ENCODE results near the gene NANOG. TPM values are rescaled to one million over a fixed set of nuclear protein-coding genes. Genes with fewer than 3 reads are reported as not detected.
"Not testable (repeated sequence)": the region's sequence is repeated elsewhere in the genome, so short reads cannot be mapped to it uniquely, and the experiment has no call there.

NANOG gene
- total RNA-seq, 1 donor from 2014 or later = not detected

DNA sequence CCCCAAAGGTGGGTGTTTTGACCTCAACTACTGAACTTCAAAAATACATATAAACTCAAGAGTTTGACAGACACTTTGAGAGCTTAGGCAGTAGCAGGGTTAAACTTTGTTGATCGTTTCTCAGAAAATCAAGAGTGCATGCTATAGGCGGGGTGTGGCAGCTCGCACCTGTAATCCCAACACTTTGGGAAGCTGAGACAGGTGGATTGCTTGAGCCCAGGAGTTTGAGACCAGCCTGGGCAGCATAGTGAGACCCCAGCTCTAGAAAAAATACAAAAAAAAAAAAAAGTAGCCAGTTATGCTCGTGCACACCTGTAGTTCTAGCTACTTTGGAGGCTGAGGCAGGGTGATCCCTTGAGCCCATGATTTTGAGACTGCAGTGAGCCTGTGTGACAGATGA lies 12.3 kb downstream of the NANOG start:
- no peak for DNase-seq (ENCODE audit: low read depth)

DNA sequence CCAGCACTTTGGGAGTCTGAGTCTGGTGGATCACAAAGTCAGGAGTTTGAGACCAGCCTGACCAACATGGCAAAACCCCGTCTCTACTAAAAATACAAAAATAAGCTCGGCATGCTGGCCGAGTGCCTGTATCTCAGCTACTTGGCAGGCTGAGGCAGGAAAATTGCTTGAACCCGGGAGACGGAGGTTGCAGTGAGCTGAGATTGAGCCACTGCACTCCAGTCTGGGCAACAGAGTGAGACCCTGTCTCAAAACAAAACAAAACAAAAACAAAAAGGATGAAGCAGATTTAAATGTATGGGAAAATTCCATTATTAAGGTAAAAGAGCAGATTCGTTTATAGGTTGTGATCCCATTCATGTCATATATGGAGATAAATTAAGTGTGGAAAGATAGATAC lies 17.1 kb downstream of the NANOG start:
- DNase-seq (ENCODE audit: low read depth) = not testable (repeated sequence)

DNA sequence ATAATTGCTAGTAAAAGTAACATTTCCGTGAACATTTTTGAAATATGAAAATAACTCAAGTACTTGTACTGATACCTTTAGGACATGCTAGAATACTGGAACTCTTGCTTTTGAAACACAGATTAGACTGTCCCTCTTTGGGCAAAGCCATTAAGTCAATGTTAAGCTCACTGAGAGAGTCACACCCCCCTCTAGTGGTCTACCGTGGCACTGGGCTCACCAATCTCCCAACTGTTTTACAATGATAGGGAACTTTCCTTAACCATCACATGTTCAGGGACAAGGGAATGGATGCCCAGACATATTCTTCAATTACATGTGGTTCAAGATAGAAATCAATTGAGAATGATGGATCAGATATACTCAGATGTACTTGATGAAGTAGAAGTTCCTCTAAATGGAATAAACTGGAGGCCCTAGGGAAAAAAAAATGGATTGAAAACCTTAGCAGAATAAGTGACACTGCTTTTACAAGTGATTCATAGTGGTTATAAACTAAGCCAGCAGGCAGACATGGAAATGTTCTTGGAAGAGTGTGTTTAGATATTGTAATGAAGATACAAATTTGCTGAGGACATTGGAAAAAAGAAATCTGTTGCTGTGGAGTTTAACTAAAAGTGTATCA lies 17.8 kb downstream of the NANOG start:
- peak; percentile 43 for DNase-seq (ENCODE audit: low read depth)

DNA sequence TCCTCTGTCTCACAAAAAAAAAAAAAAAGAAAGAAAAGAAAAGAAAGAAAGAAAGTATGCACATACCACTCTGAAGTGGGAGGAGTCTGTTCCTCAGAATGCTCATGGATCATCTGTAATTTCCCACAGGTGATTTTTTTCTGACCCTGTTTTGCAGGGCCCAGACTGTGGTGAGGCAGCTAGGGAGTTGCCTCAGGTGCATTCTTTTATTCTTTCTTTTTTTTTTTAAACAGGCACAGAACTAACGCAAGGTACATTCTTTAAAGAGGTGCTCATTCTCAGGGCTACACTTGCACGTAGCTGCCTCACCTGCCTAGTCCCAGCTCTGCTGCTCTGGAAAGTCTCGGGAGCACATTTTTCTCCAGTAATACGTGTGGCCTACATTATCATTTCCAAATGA lies 36.6 kb downstream of the NANOG start:
- peak; percentile 45 for DNase-seq (ENCODE audit: low read depth)

DNA sequence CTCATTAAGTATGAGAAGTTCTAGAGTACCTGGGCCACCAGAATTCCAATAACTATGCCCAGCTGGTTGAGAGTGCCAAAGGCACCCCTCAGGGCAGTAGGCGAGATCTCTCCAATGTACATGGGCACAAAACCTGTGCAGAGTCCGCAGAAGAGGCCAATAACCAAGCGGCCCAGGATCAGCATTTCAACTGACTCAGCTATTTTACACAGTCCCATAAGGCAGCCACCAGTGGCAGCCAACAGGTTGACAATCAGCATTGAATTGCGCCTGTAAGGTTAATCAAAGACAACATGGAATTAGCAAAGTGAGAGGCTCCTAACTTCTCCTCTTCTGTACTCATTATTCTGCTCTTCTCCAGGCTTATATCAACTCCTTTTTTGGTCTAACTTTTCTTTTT lies 40.5 kb downstream of the NANOG start:
- DNase-seq (ENCODE audit: low read depth) = not testable (repeated sequence)

DNA sequence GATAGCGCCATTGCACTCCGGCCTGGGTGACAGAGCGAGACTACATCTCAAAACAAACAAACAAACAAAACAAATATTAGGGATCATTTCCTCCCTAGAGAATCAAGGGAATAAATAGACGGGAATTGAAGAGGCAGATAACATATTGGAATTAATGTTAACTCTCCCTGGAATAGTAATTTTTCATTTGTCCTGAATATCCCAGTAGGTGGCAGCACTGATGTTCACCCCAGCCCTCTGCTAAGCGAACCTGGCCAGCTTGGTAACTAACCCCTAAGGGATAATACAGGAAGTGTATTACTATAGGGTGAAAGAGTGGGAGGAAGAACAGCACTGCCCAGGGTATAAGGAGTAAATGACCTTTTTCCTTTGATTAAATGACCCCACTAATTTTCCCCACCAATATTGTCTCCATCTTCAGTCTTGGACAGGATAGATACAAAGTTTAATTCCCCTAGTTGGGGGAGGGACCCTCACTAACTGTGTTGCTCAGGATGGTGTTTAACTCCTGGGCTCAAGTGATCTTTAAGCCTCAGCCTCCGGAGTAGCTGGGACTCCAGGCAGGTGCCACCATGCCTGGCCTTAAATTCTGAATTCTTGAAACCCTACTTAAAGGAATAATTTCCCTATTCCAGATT lies 43.0 kb downstream of the NANOG start:
- DNase-seq (ENCODE audit: low read depth) = peak; percentile 33

DNA sequence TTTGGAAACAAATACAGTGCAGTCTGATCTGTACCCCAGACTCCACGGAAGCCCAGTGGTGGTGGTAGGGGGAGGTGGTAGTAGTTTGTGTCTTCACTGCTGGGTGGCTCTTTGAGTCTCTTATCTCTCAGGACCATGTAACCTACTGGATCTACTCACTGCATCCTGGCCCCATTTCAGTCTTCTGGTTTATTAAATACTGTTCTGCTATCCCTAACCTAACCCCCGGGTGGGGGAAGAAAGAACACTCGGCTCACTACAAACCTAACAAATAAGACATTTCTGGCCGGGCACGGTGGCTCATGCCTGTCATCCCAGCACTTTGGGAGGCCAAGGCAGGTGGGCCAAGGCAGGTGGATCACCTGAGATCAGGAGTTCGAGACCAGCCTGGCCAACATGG lies 44.0 kb downstream of the NANOG start:
- DNase-seq (ENCODE audit: low read depth) = not testable (repeated sequence)

DNA sequence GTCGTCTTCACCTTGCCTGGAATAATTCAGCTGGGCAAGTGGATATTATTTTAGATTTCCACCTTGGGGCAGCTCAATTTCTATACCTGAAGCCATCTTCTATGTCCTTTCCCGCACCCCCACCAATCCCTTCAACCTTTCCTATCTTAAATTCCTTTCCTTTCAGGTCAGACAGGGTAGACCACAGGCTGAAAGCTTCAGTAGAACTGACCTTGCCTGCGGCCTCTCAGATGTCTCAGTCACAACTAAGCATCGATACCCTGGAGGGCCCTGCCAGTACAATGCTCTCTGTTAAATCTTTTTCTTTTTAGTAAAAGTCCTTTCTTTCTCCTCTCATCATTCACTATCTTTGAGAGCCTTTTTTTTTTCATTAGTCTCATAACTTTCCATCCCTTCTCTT lies 44.6 kb downstream of the NANOG start:
- no peak for DNase-seq (ENCODE audit: low read depth)

DNA sequence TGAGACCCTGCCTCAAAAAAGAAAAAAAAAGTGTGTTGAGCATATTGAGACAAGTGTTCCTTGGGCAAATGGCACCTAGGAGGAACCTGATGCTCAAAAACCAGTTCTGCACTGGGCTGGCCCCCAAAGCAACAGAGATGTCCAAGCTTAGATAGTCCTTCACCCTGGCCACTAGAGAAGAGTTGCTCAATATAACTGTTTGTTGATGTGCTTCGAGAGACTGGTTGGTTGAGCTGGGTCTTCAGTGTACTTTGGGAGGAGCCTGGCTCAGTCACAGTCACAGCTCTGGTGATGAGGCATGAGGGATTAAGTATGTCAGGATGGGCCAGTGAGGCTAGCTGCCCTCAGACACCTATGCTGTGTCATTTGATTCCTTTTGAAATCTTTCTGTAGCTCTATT lies 45.5 kb downstream of the NANOG start:
- no peak for DNase-seq (ENCODE audit: low read depth)

DNA sequence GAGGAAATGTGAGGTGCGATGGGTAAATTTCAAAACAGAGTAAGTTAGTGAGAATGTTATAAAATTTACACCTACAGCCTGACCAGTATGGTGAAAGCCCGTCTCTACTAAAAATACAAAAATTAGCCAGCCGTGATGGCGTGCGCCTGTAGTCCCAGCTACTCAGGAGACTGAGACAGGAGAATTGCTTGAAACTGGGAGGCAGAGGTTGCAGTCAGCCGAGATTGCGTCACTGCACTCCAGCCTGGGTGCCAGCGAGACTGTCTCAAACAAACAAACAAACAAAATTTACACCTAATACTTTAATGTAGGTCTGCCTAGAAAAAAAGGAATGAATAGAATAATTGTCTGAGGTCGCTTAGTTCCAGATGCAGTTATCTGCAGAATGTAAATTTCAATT lies 45.9 kb downstream of the NANOG start:
- DNase-seq (ENCODE audit: low read depth) = no peak

DNA sequence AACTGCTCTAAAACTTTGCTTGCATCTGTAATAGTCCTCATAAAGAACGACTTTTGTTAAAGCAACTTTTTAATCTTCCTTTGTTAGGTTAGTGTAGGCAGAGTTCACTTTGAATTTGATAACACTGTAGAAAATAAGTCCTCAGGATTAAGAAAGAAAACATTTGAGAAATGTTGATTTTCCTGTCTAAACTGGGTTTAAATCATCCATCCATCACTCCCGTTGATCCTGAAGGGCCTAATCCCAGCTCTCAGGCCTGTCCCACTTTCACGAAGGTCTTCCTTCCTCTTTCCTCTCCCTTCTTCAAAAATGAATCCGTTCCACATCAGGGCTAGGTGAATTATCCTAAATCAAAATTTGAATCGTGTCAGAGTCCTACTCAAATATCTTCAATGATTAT lies 46.6 kb downstream of the NANOG start:
- no peak for DNase-seq (ENCODE audit: low read depth)

DNA sequence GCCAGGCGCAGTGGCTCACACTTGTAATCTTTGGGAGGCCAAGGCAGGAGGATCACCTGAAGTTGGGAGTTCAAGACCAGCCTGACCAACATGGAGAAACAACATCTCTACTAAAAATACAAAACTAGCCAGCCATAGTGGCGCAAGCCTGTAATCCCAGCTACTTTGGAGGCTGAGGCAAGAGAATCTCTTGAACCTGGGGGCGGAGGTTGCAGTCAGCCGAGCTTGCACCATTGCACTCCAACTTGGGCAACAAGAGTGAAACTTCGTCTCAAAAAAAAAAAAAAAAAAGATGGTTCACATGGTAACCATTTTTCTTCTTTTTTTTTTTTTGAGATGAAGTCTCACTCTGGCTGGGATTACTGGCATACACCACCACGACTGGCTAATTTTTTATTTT lies 48.2 kb downstream of the NANOG start:
- no peak for DNase-seq (ENCODE audit: low read depth)

DNA sequence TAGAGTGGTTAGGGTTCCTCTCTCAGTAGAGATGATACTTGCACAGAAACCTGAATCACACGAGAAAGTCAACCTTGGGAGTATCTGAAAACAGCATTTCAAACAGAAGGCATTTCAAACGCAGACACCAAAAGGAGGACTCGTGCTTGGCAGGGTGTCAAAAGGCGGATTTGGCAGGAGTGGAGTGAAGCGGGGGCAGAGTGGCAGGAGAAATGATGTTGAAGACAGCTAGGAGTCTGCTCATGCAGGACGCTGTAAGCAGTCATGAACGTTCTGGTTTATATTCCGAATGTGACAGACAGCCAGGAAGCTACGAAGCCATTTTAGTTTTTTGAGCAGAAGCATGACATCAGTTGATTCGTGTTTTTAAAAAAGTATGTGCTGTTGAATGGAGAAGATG lies 50.0 kb downstream of the NANOG start:
- not testable (repeated sequence) for DNase-seq (ENCODE audit: low read depth)

DNA sequence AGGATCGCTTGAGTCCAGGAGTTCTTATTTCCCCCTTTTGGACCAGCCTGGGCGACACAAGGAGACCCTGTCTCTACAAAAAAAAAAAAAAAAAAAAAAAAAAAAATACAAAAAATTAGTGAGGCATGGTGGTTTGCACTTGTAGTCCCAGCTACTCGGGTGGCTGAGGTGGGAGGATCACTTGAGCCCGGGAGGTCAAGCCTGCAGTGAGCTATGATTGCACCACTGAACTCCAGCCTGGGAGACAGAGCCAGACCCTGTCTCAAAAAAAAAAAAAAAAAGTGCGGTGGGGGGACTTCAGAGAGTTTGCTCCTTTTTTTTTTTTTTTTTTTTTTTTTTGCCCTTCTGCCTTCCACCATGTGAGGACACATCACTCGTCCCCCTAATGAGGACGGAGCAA lies 50.6 kb downstream of the NANOG start:
- not testable (repeated sequence) for DNase-seq (ENCODE audit: low read depth)

DNA sequence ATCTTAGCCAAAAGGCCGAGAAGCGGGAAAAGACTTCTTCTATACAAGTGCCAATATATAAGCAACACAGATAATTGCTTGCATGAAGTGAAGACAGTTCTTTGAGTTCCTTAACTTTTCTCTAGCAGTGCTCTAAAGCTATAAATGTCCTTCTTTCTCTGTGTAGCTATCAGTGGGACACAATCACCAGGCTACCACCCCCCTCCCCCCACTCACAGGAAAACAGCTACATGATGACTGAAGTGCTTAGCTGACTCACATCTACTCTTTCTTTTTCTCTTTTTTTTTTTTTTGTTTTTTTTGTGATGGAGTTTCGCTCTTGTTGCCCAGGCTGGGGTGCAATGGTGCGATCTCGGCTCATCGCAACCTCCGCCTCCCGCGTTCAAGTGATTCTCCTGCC lies 53.2 kb downstream of the NANOG start:
- not testable (repeated sequence) for DNase-seq (ENCODE audit: low read depth)

DNA sequence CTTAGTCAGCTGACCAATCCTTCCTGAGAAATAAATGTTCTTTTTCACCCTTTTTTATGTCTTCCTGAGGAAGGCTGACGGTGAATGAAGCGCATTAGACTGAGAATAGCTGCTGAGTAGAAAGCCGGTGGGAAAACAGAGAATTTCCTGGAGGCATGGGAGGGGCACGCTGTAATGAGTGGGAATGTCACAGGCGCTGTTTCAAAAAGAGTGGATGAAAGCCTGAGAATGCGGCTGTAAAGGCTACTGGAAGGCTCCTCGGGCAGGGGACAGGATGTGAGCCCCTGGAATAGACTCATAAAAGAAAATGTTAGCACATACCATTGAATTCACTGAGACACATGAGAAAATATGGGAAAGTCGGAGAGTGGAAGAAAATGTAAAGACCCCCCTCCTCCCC lies 53.9 kb downstream of the NANOG start:
- DNase-seq (ENCODE audit: low read depth) = not testable (repeated sequence)

DNA sequence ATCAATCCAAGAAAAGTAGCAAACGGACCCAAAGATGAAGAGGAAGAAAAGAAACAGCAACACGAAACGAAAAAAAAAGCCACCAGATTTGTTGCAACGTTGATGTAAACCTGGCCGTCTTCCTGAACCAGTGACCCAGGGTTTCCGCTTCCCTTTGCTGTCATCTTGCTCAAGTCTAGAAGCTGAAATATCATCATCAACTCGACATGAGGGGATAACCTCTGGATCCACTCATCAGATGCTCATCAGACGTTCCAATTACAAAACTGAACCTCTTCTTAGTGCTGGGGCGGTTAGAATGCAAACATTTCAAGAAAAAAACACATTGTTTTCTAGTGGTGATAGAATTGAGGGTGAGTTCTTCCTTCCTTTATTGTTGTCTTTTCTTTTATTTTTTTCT lies 54.4 kb downstream of the NANOG start:
- DNase-seq (ENCODE audit: low read depth) = not testable (repeated sequence)

DNA sequence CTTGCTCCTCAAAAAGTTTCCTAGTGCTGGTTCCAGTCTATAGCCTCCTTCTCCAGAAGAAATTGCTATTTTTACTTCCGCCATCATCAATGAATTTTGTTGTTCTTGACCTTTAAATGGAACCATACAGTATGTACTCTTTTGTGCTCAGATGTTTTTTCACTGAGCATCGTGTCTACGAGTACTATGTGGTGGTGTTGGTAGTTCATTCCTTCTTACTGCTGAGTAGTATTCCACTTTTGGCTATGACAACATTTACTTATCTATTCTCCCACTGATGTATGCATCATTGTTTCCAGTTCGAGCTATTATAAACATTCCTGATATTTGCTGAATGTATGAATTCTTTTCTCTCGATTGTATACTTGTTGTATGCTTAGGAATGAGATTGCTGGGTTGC lies 54.9 kb downstream of the NANOG start:
- DNase-seq (ENCODE audit: low read depth) = no peak

DNA sequence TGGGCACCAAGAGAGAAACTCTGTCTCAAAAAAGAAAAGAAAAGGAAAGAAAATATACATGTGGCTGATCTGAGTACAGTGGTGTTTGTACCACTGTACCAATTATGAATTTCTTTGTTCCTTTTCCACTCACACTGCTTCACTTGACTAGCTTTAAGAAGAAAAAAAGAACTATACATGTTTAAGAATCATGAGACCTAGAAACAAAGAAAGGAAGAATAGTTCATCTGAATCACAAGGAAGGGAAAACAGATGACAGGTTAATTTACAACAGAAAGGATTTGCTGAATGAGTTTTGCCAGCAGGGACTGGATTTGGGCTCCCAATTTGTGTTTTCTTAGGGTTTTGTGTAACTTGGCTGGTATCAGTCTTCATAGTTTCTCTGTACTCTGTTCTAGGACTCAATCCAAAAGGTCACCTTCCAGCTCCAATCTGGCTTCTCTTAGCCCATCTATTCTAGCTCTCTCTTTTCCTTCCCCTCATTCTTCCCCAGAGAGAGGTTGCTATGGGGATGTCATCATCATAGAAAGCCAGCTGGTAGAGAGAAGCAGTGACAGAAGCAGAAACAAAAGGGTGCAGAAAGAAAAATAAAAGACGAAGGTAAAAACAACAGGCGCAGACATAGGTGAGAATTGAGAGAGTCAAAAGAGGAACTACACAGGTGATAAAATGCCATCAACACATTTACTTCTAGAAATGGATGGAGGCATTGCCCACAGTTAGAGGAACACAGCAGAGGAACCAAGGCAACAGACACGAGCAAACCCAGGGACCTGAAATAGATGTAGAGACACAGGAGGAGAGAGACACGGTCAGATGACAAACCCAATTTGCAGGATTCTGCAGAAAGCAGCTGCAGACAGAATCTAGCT lies 58.3 kb downstream of the NANOG start:
- peak; percentile 11 for DNase-seq (ENCODE audit: low read depth)

DNA sequence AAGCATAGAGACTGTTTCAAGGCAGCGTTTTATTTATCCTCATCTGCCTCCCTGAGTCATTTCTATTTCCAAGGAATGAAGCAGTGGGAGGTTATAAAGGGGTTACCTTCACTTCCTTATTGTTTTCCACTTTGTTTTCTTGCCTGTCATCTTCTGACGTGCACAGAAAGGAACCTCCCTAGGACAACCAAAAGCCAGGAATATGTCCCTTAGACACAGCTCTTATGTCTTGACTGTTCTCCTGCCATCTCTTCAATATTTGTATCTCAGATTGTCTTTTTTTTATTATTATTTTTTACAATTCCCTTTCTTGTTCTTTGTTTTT lies 58.9 kb downstream of the NANOG start:
- DNase-seq (ENCODE audit: low read depth) = not testable (repeated sequence)
